HG02870 (cell line): Measurements from ENCODE around the gene FGF12.

Experiments used
- ATAC-seq: cut with Tn5 transposase; IDR thresholded peaks from one replicate; pipeline ENCODE4 v1.9.1; 2021; ENCODE audit warnings: mild to moderate bottlenecking, moderate library complexity; ENCODE audit not compliant: unreplicated experiment

Gene FGF12

GRCh38 chr3:192219926-192220325 lies 507.4 kb downstream of the FGF12 start:
- no peak for ATAC-seq

DNA sequence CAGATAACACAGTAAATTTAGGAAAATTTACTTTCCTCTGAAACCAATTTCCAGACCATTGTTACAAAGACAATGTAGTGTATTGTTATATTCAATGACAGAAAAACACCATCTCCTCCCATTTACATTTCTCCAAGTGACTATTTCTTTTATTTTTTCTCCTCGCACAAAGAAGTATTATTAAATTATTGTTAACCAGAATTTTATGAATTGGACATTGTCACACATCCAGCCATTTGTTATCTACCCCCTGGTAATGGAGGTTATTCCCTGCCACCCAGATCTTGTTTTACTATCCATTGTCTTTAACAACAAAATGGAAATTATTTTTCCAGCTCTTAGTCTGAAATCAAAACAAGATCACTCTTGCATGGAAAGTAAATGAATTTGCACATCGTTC lies 511.3 kb downstream of the FGF12 start:
- no peak for ATAC-seq

DNA sequence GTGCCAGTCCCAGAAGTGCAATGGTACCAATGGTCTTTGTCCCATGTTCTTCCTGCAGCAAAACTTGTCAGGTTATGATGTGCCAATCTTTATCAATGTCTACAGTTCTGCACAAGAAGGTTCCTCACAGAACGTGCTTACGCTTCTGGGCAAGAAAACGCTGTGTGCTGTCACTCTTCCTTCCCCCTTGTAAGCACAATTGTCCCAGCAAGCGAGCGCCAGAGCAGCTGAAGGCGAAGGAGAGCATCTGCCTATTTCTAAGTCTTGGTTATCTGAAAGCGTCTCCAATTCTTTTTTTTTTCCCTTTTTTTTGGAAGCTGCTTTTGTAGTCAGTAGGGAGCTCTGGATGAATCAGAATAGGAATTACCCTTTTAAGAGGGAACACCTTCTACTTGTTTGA lies 514.4 kb downstream of the FGF12 start:
- no peak for ATAC-seq

DNA sequence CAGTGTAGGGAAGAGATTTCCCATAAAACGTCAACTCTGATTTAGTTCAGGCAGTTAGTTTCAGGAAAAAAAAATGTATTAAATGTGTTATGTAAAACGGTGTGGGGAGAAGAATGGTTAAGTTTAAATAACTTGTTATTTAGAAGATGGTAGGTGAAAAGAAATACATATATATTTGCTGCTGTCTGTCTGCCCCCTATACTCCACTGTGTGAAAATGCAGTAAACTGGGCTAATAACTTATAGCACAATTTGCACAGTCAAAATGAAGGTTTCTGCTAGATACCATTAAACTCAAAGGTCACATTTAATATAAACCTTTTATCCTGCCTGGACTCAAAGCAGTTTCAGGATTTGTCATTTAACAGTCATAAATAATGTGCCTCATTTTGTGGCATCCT lies 515.0 kb downstream of the FGF12 start:
- ATAC-seq = no peak

- ATAC-seq = no peak
Measured at GRCh38 chr3:192207651-192208050, 519.7 kb downstream of the FGF12 start.

- no peak for ATAC-seq
Measured at GRCh38 chr3:192207239-192207638, 520.1 kb downstream of the FGF12 start.

- no peak for ATAC-seq
Measured at GRCh38 chr3:192194085-192194484, 533.3 kb downstream of the FGF12 start.

- ATAC-seq = peak; percentile 77
Measured at GRCh38 chr3:192188218-192188835, 539.0 kb downstream of the FGF12 start.

GRCh38 chr3:192187485-192188051 lies 539.8 kb downstream of the FGF12 start:
- no peak for ATAC-seq

GRCh38 chr3:192186498-192186897 lies 540.8 kb downstream of the FGF12 start:
- ATAC-seq = no peak

DNA sequence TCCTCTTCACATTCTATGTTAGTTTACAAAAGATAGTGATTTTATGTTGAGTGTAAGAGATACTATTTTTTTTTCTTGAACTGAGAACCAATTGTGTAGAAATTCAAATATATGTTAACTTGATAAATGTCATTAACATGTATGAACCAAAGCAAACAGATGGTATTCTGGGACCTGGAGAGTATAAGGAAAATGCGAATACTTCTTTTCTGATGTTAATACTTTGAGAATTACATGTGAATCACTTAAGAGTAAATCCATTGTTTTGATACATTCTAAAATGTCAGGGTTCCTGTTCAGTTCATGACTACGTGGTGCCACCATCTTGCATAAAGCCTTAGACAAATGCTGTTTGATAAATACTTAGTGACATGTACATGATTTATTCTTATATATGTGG lies 541.3 kb downstream of the FGF12 start:
- no peak for ATAC-seq

DNA sequence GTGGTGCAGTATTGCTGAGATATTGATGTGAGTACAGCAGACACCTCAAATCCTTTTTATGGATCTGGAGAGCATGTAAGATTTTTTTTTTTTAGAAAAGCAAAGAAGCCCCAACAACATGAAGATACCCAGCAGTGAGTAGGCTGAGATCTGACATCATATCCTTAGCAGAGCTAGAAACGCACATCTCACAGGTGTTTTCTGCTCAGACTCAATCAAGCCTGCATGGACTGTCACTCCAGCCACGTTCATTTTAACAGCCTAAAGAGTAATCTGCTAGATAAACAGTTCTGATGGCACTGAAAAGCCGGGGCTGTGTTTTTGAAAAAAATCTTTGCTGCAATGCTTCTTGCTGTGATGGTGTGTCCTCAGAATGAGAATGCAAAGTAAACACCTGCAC lies 544.2 kb downstream of the FGF12 start:
- ATAC-seq = no peak

DNA sequence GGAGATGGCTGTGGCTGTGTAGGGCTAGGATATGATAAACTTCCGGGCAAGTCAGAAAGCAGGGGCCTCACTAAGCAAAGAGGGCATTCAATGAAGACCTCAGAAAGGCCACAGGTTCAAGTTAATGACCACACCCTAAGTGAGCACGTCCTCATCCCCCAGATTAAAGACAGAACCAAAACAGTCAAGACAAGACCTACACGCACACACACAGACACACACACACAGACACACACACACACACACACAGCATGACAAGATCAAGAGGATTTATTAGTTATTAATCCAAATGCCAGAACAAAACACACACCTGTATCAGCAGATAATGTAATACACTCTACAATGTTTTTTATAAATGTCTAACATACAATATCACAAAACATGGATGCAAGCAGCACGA lies 546.2 kb downstream of the FGF12 start:
- ATAC-seq = no peak

- no peak for ATAC-seq
Measured at GRCh38 chr3:192177383-192177782, 550.0 kb downstream of the FGF12 start.

DNA sequence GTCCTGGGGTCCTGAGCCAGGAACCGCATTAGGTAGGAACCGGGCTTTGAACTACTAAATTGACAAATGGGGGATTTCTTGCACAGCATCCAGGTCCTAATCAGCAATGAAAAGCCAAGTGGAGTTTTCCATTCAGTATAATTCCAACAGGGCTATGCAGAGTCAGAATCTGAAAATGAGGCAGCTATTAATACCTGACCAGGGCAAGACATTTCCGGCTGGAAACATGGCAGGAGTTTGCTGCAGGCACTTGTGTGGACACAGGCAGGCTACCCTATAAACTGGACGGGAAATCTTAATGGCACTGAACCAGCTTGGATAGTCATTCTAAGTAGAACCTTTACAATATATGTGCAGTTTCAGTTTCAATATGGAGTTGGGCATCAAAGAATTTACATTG lies 553.1 kb downstream of the FGF12 start:
- no peak for ATAC-seq

- no peak for ATAC-seq
Measured at GRCh38 chr3:192171213-192171612, 556.1 kb downstream of the FGF12 start.

DNA sequence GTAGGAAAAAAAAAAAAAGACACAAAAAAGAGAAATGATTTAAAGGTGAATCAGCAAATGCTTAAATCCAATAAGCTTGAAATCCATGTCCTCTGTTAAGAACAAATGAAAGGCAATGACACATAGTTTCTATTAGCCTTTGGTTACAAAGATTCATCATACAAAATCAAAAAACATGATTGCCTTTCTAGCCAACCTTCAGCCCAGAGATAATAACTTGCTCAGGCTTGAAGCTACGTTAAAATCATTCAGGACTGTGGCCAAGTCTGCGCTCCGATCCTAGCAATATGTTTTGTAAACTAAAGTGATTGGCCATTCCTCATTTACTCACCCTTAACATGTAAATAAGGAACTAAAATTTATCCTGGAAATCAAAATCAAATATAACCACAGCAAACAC lies 556.7 kb downstream of the FGF12 start:
- no peak for ATAC-seq

- no peak for ATAC-seq
Measured at GRCh38 chr3:192170031-192170430, 557.3 kb downstream of the FGF12 start.

GRCh38 chr3:192169332-192169915 lies 557.9 kb downstream of the FGF12 start:
- no peak for ATAC-seq

DNA sequence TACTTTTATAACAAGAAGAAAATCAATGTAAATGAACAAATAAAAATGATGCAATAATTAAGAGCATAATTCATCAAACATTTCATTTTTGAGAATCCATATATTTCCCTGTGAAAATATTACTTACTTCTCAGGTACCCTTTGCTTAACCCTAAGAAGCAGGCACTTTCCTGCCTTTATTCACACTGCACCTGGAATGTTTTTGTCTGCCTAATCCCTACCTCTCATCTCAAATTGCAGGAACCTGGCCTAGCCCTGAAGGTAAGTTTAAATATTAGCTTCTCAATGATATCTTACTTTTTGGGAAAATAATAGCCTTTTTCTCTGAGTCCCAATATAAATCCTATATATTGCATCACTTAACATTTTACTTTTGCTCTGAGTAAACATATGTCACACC lies 559.1 kb downstream of the FGF12 start:
- no peak for ATAC-seq

DNA sequence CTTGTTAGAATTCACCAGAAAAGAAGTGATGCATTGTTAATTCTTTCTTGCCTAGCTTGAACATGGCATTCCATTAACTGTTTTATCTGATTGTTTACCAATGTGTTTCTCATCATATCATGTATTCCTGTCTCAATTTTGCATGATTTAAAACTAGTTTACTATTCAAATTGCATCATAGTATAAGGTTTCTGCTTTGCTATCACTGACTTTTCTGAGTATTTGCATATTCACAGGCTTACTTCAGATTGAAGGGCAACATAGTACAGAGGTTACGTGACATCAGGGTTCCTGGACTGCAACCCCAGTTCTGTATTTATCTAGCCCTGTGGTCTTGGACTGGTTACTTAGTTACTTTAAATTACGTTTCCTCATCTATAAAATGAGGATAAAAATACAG lies 561.8 kb downstream of the FGF12 start:
- ATAC-seq = no peak

DNA sequence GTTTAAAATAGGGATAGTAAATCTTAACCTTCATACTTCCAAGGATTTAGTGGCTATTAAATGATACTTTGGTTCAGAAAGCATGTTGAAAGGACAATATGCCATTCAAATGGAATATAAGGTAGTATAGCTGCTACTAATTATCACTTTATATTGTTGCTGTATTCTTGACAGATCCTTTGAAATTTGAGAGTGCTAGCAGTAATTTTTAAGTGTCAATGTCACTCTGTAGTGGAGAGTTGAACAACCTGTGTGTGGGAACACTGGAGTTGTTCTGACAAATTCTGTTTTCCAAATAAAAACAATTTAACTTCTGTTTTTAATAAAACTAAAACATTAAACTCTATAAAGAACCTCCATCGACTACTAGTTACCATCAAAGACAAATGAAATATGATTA lies 565.7 kb downstream of the FGF12 start:
- ATAC-seq = no peak

DNA sequence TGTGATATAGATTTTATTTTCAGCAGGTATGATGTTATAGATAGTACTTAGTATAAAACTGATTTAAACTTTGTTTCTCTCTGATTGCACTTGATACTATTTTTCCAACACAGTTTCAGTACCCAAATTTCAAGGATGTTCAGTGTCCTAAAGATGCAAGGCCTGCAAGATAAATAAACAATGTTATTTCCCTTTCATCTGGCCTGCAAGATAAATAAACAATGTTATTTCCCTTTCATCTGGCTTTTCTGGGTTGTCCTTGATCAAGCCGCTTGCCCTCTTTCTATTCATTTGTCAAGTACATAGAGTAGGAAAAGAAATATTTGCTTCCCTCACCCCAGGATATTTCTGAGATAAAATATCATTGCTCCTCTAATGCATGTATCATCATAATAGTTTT lies 571.0 kb downstream of the FGF12 start:
- ATAC-seq = no peak
